Measurements from ENCODE around the gene CHCHD1.

CHCHD1 gene

GRCh38 chr10:73774637-73775036, 7.2 kb upstream of the CHCHD1 start:
- H3K9me3 ChIP-seq (ENCODE audit: insufficient read depth, low read depth, low read length): no peaks in the 10 kb centered on the region
- peak overlapping the region; percentile 82 for H3K4me2 ChIP-seq (ENCODE audit: low read depth, low read length, poor library complexity, severe bottlenecking)
- H3K36me3 ChIP-seq (ENCODE audit: insufficient read depth, low read length): peaks cover 45% of the 10 kb centered on the region; the same call in 1 of the 2 replicates
- peaks cover 26% of the 10 kb centered on the region for H4K20me1 ChIP-seq (ENCODE audit: insufficient read depth, low read length, poor library complexity, severe bottlenecking)
- H2AFZ ChIP-seq (ENCODE audit: low read length): no peak overlapping the region
- H3K4me1 ChIP-seq (ENCODE audit: insufficient read depth, low read length, poor library complexity, severe bottlenecking): peaks cover 8% of the 10 kb centered on the region
- no peaks in the 10 kb centered on the region for H3F3A ChIP-seq (ENCODE audit: low read depth)
- peaks cover 64% of the 10 kb centered on the region for H3K79me2 ChIP-seq (ENCODE audit: insufficient read depth, low read length)
- H3K4me3 ChIP-seq (ENCODE audit: low read length, poor library complexity, severe bottlenecking): peak overlapping the region; percentile 79
- H3K27me3 ChIP-seq (ENCODE audit: insufficient read depth, low read length, poor library complexity, severe bottlenecking): no peaks in the 10 kb centered on the region
- no peak overlapping the region for H3K9ac ChIP-seq (ENCODE audit: low read depth, low read length, poor library complexity, severe bottlenecking)
- no peaks in the 10 kb centered on the region for H3K9me2 ChIP-seq (replicated peaks; ENCODE audit: low read depth, low read length)
- peak; percentile 41 for TF ChIP-seq CTCF (conservative IDR thresholded peaks at IDR 0.05; ENCODE audit: low read length)
- TF ChIP-seq EZH2phosphoT487 (IDR thresholded peaks at IDR 0.05; ENCODE audit: borderline replicate concordance): no peak

- H3K9me2 ChIP-seq (replicated peaks; ENCODE audit: low read depth, low read length): no peaks in the 10 kb centered on the region
- no peak overlapping the region for H3K4me3 ChIP-seq (ENCODE audit: low read length, poor library complexity, severe bottlenecking)
- no peak overlapping the region for H3K4me2 ChIP-seq (ENCODE audit: low read depth, low read length, poor library complexity, severe bottlenecking)
- H2AFZ ChIP-seq (ENCODE audit: low read length): no peak overlapping the region
- no peaks in the 10 kb centered on the region for H3K9me3 ChIP-seq (ENCODE audit: insufficient read depth, low read depth, low read length)
- TF ChIP-seq EZH2phosphoT487 (IDR thresholded peaks at IDR 0.05; ENCODE audit: borderline replicate concordance): no peak
- no peak for TF ChIP-seq CTCF (conservative IDR thresholded peaks at IDR 0.05; ENCODE audit: low read length)
- H3F3A ChIP-seq (ENCODE audit: low read depth): no peaks in the 10 kb centered on the region
- peaks cover 28% of the 10 kb centered on the region for H3K4me1 ChIP-seq (ENCODE audit: insufficient read depth, low read length, poor library complexity, severe bottlenecking)
- H3K9ac ChIP-seq (ENCODE audit: low read depth, low read length, poor library complexity, severe bottlenecking): no peak overlapping the region
- peaks cover 26% of the 10 kb centered on the region for H4K20me1 ChIP-seq (ENCODE audit: insufficient read depth, low read length, poor library complexity, severe bottlenecking)
- H3K27me3 ChIP-seq (ENCODE audit: insufficient read depth, low read length, poor library complexity, severe bottlenecking): no peaks in the 10 kb centered on the region
- peaks cover 92% of the 10 kb centered on the region for H3K79me2 ChIP-seq (ENCODE audit: insufficient read depth, low read length)
- peaks cover 13% of the 10 kb centered on the region; the same call in 1 of the 2 replicates for H3K36me3 ChIP-seq (ENCODE audit: insufficient read depth, low read length)
Measured at GRCh38 chr10:73779018-73779417, 2.8 kb upstream of the CHCHD1 start.

GRCh38 chr10:73779539-73780197, 2.2 kb upstream of the CHCHD1 start:
- peak overlapping the region; percentile 99 for H3K4me2 ChIP-seq (ENCODE audit: low read depth, low read length, poor library complexity, severe bottlenecking)
- H3K36me3 ChIP-seq (ENCODE audit: insufficient read depth, low read length): peaks cover 13% of the 10 kb centered on the region; the same call in 1 of the 2 replicates
- no peak for TF ChIP-seq EZH2phosphoT487 (IDR thresholded peaks at IDR 0.05; ENCODE audit: borderline replicate concordance)
- no peak for TF ChIP-seq CTCF (conservative IDR thresholded peaks at IDR 0.05; ENCODE audit: low read length)
- no peaks in the 10 kb centered on the region for H3F3A ChIP-seq (ENCODE audit: low read depth)
- no peak overlapping the region for H3K4me3 ChIP-seq (ENCODE audit: low read length, poor library complexity, severe bottlenecking)
- H4K20me1 ChIP-seq (ENCODE audit: insufficient read depth, low read length, poor library complexity, severe bottlenecking): peaks cover 20% of the 10 kb centered on the region
- H3K79me2 ChIP-seq (ENCODE audit: insufficient read depth, low read length): peaks cover 92% of the 10 kb centered on the region
- no peak overlapping the region for H3K9ac ChIP-seq (ENCODE audit: low read depth, low read length, poor library complexity, severe bottlenecking)
- no peak overlapping the region for H2AFZ ChIP-seq (ENCODE audit: low read length)
- H3K9me3 ChIP-seq (ENCODE audit: insufficient read depth, low read depth, low read length): no peaks in the 10 kb centered on the region
- peaks cover 35% of the 10 kb centered on the region for H3K4me1 ChIP-seq (ENCODE audit: insufficient read depth, low read length, poor library complexity, severe bottlenecking)
- H3K9me2 ChIP-seq (replicated peaks; ENCODE audit: low read depth, low read length): no peaks in the 10 kb centered on the region
- no peaks in the 10 kb centered on the region for H3K27me3 ChIP-seq (ENCODE audit: insufficient read depth, low read length, poor library complexity, severe bottlenecking)

Data from Loucy (cell line).